GM23338 (cell line): ENCODE data around the gene ZNF184. TPM values are rescaled to one million over a fixed set of nuclear protein-coding genes. Genes with fewer than 3 reads are reported as not detected.

Experiments
- ATAC-seq: fragments of 200-7000 bp; cut with Tn5 transposase; 3 replicates; pipeline ENCODE4 v1.9.1; 2020
- DNase-seq: peaks from one replicate; pipeline ENCODE4 v3.0.0-alpha.2; 2015; ENCODE audit warnings: low spot score
- H2AFZ ChIP-seq: fragments of 200-600 bp; sonication (generic); 2 replicates; pipeline ENCODE4 v1.8.0; 2016; ENCODE audit warnings: antibody characterized with exemption, mild to moderate bottlenecking, moderate library complexity
- H3F3A ChIP-seq: fragments of 200-600 bp; sonication (generic); replicated peaks from 2 replicates; pipeline ENCODE4 v1.8.0; 2017; ENCODE audit warnings: antibody characterized with exemption, mixed run types, low read depth
- H3K27ac ChIP-seq: fragments of 200-600 bp; sonication (generic); 2 replicates; pipeline ENCODE4 v1.6.1; 2016; ENCODE audit warnings: low read depth
- H3K27me3 ChIP-seq: fragments of 200-600 bp; sonication (generic); 2 replicates; pipeline ENCODE4 v1.8.0; 2016; ENCODE audit warnings: mild to moderate bottlenecking, mixed run types, moderate library complexity; ENCODE audit not compliant: insufficient read depth
- H3K36me3 ChIP-seq: fragments of 200-600 bp; sonication (generic); 2 replicates; pipeline ENCODE4 v1.8.0; 2016; ENCODE audit warnings: mild to moderate bottlenecking; ENCODE audit not compliant: insufficient read depth
- H3K4me1 ChIP-seq: fragments of 200-600 bp; sonication (generic); 2 replicates; pipeline ENCODE4 v1.8.0; 2016; ENCODE audit warnings: mild to moderate bottlenecking, moderate library complexity; ENCODE audit not compliant: insufficient read depth
- H3K4me2 ChIP-seq: fragments of 200-600 bp; sonication (generic); 2 replicates; pipeline ENCODE4 v1.7.1; 2017; ENCODE audit warnings: mixed run types
- H3K4me3 ChIP-seq: fragments of 200-600 bp; sonication (generic); 2 replicates; pipeline ENCODE4 v1.6.1; 2016; ENCODE audit warnings: mixed run types
- H3K79me2 ChIP-seq: fragments of 200-600 bp; sonication (generic); replicated peaks from 2 replicates; pipeline ENCODE4 v1.8.0; 2017; ENCODE audit warnings: mild to moderate bottlenecking; ENCODE audit not compliant: insufficient read depth
- H3K9me2 ChIP-seq: fragments of 200-600 bp; sonication (generic); 2 replicates; pipeline ENCODE4 v1.8.0; 2017; ENCODE audit not compliant: insufficient read depth
- H4K20me1 ChIP-seq: fragments of 200-600 bp; sonication (generic); replicated peaks from 2 replicates; pipeline ENCODE4 v1.8.0; 2017; ENCODE audit warnings: mild to moderate bottlenecking; ENCODE audit not compliant: insufficient read depth
- H3K27ac Mint-ChIP-seq: 2 replicates; pipeline ENCODE4 v1.8.0; 2020; ENCODE audit warnings: inconsistent platforms, mild to moderate bottlenecking, moderate library complexity, mixed read lengths
- H3K27me3 Mint-ChIP-seq: 3 replicates; pipeline ENCODE4 v1.8.0; 2022; ENCODE audit warnings: low read depth, mild to moderate bottlenecking, moderate library complexity, mixed read lengths, inconsistent platforms; ENCODE audit not compliant: insufficient read depth, poor library complexity
- H3K36me3 Mint-ChIP-seq: 3 replicates; pipeline ENCODE4 v1.8.0; 2021; ENCODE audit warnings: low read depth, mild to moderate bottlenecking, inconsistent platforms, moderate library complexity, mixed read lengths
- H3K4me1 Mint-ChIP-seq: 3 replicates; pipeline ENCODE4 v1.8.0; 2020; ENCODE audit warnings: mild to moderate bottlenecking, inconsistent platforms, mixed read lengths
- H3K4me3 Mint-ChIP-seq: 3 replicates; pipeline ENCODE4 v1.8.0; 2021; ENCODE audit warnings: moderate library complexity, mild to moderate bottlenecking, inconsistent platforms, mixed read lengths
- H3K9me3 Mint-ChIP-seq: 3 replicates; pipeline ENCODE4 v1.8.0; 2020; ENCODE audit warnings: moderate library complexity, mild to moderate bottlenecking, inconsistent platforms, mixed read lengths
- CREB1 ChIP-seq: fragments of 250-450 bp; sonication (Bioruptor Pico); IDR thresholded peaks from 2 replicates; pipeline ENCODE4 v1.5.0; 2020; ENCODE audit warnings: low read depth, mild to moderate bottlenecking, moderate library complexity
- ETS1 ChIP-seq: IDR thresholded peaks from 2 replicates; pipeline ENCODE4 v1.6.1; 2016; ENCODE audit warnings: antibody characterized with exemption
- EZH2 ChIP-seq: fragments of 200-600 bp; sonication (generic); IDR thresholded peaks from one replicate; pipeline ENCODE4 v1.8.0; 2017; ENCODE audit warnings: antibody characterized with exemption, mild to moderate bottlenecking, low read depth; ENCODE audit not compliant: unreplicated experiment
- EZH2phosphoT487 ChIP-seq: fragments of 200-600 bp; sonication (generic); IDR thresholded peaks from one replicate; pipeline ENCODE4 v1.8.1; 2018; ENCODE audit warnings: antibody characterized with exemption; ENCODE audit not compliant: unreplicated experiment
- NANOG ChIP-seq: IDR thresholded peaks from 2 replicates; pipeline ENCODE4 v1.6.1; 2016; ENCODE audit warnings: antibody characterized with exemption, borderline replicate concordance
- POLR2AphosphoS5 ChIP-seq: IDR thresholded peaks from 2 replicates; pipeline ENCODE4 v1.6.1; 2016; ENCODE audit warnings: antibody characterized with exemption, low read depth
- STAT1 ChIP-seq: IDR thresholded peaks from one replicate; pipeline ENCODE4 v1.6.1; 2016; ENCODE audit warnings: antibody characterized with exemption; ENCODE audit not compliant: unreplicated experiment
- ZNF114 ChIP-seq: fragments of 250-450 bp; sonication (Bioruptor Pico); IDR thresholded peaks from 2 replicates; pipeline ENCODE4 v1.5.0; 2020; ENCODE audit warnings: mild to moderate bottlenecking, moderate library complexity
- ZNF331 ChIP-seq: fragments of 250-450 bp; sonication (Bioruptor Pico); IDR thresholded peaks from 2 replicates; pipeline ENCODE4 v1.5.0; 2020; ENCODE audit warnings: low read depth, mild to moderate bottlenecking, moderate library complexity
- ZNF462 ChIP-seq: fragments of 250-450 bp; sonication (Bioruptor Pico); IDR thresholded peaks from 2 replicates; pipeline ENCODE4 v1.5.0; 2020; ENCODE audit warnings: mild to moderate bottlenecking, moderate library complexity
- polyA plus RNA-seq: library from polyadenylated mRNA; unstranded; fragments of >200 nt; fragmentation: Nextera tagmentation; extraction: Ambion mirVana; gene quantifications from 2 replicates; pipeline ENCODE4 v1.2.1, GENCODE V29; 2016
- total RNA-seq: library from RNA; depleted of rRNA; stranded (reverse); fragments of >200 nt; shearing (Covaris generic); gene quantifications from 2 replicates; pipeline ENCODE4 v1.2.3, GENCODE V29; 2014

Gene ZNF184
- total and polyA plus RNA-seq, 2 experiments from 2014 or later = 6.0 to 10.6 TPM

- Histone ChIP-seq H3K79me2 (no peaks in the 10 kb centered on the region), H3K27ac (0 out of 2 replicates have a peak overlapping the region, but pooled peaks have one; percentile 4), H3K27me3 (no peaks in the 10 kb centered on the region), H3K36me3 (no peaks in the 10 kb centered on the region), H2AFZ (peak overlapping the region; percentile 30; the same call in 1 of the 2 replicates), H3K4me2 (peak overlapping the region; percentile 77), H3K4me3 (peak overlapping the region; percentile 74), H3F3A (no peaks in the 10 kb centered on the region), H3K4me1 (peaks cover 16% of the 10 kb centered on the region), H3K9me2 (no peaks in the 10 kb centered on the region), H4K20me1 (no peaks in the 10 kb centered on the region)
- Mint-ChIP-seq H3K36me3 (no peaks in the 10 kb centered on the region), H3K27ac (peak overlapping the region; percentile 62), H3K9me3 (peaks cover 6% of the 10 kb centered on the region; the same call in 2 of the 3 replicates), H3K4me3 (peak overlapping the region; percentile 88), H3K27me3 (peaks cover 28% of the 10 kb centered on the region), H3K4me1 (peaks cover 23% of the 10 kb centered on the region; the same call in 2 of the 3 replicates)
- TF ChIP-seq ETS1 (no peak), EZH2phosphoT487 (no peak), CREB1 (peak; percentile 46; the same call in 1 of the 2 replicates)
- ATAC-seq (peak; percentile 63), DNase-seq (peak; percentile 81)
Observed at GRCh38 chr6:27503436-27504030, 30.6 kb upstream of the ZNF184 start.

DNA sequence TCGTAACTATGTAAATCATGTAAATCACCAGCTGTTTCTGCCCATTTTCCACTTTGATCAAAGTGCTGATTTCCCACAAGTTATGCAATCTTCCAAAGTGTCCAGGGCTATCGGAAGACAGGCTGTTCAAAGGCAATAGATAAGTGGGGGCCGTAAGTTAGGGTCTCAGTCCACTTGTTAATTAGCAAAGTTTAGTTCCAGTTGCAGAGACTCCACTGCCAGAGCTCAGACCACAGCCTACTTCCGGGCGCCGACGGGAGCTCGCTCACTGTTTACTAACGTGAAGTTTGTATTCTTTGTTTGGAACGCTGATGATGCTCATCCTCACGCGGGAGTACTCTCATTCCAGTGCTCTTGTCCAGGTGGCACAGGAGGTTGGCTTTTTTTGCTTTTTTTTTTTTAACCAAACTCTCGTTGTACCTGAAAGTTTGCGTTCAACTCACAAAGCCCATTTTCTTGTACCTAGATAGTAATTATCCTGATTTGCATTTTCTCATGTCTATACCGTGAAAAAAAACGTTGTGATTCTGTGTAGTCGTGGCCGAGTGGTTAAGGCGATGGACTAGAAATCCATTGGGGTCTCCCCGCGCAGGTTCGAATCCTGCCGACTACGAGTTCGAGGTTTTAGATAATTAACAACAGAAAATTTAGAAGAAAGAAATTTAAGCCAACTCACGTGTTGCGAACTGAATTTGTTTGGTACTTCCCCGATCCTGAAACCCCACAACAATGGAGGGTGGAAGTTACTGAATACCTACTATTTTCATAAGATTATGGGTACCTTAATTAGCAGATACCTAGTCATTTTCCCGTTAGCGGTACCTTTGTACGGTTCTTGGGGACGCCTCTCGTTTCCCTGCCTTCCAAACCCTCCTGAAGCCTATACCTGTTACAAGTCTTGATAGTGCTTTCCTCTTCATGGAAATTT lies 29.9 kb upstream of the ZNF184 start:
- Mint-ChIP-seq H3K4me1 (peaks cover 23% of the 10 kb centered on the region; the same call in 2 of the 3 replicates), H3K27ac (peak overlapping the region; percentile 91), H3K9me3 (peaks cover 6% of the 10 kb centered on the region; the same call in 2 of the 3 replicates), H3K36me3 (no peaks in the 10 kb centered on the region), H3K27me3 (peaks cover 28% of the 10 kb centered on the region), H3K4me3 (peak overlapping the region; percentile 88)
- H3K27me3 ChIP-seq = no peaks in the 10 kb centered on the region
- H3K4me3 ChIP-seq = peak overlapping the region; percentile 74
- ATAC-seq = peak; percentile 55
- peak overlapping the region; percentile 77 for H3K4me2 ChIP-seq
- no peaks in the 10 kb centered on the region for H3K79me2 ChIP-seq
- H3K4me1 ChIP-seq = peaks cover 16% of the 10 kb centered on the region
- no peaks in the 10 kb centered on the region for H4K20me1 ChIP-seq
- H3F3A ChIP-seq = no peaks in the 10 kb centered on the region
- H3K27ac ChIP-seq = 0 out of 2 replicates have a peak overlapping the region, but pooled peaks have one; percentile 4
- H2AFZ ChIP-seq = peak overlapping the region; percentile 94
- H3K36me3 ChIP-seq = no peaks in the 10 kb centered on the region
- DNase-seq = peak; percentile 80
- H3K9me2 ChIP-seq = no peaks in the 10 kb centered on the region
- TF ChIP-seq EZH2phosphoT487 (no peak), CREB1 (0 out of 2 replicates have a peak, but pooled peaks have one; percentile 51), ZNF462 (CRISPR knock-in tag) (no peak), EZH2 (no peak), ZNF331 (CRISPR knock-in tag) (peak; percentile 24; the same call in 1 of the 2 replicates), ZNF114 (CRISPR knock-in tag) (no peak), POLR2AphosphoS5 (no peak), NANOG (no peak), STAT1 (no peak)
